ENCODE measurements around the gene LRRC8D. TPM values are rescaled to one million over a fixed set of nuclear protein-coding genes. Genes with fewer than 3 reads are reported as not detected.

LRRC8D gene
- total RNA-seq, 1 experiment from 2014 or later, result 39.4 TPM

DNA sequence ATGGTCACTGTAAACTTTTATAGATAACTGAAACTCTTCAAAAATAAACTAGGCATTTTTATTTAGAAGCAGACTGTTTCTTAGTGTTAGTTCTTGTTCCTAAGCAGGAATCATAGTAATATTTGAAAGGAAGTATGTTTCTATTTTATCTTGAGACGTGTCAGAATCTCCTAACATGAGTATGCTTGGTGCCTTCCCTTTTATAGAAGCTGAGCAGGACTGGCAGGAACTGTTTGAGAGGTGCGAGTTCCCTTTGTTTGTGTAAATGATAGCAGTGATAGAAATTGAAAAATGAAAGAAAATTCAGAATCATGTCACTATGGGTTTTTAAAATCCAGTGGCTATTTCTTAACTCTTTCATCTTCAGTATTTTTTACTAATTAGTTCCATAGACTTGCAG is 56.9 kb downstream of the LRRC8D start:
- Histone ChIP-seq H3K4me1 (no peaks in the 10 kb centered on the region), H3K27me3 (replicated peaks; ENCODE audit: control insufficient read depth, insufficient read depth, low read length) (no peaks in the 10 kb centered on the region), H3K36me3 (ENCODE audit: control insufficient read depth, insufficient read depth, low read length) (no peaks in the 10 kb centered on the region), H3K4me3 (ENCODE audit: low read depth, low read length) (no peak overlapping the region), H3K9me3 (0 out of 2 replicates have a peak, but pooled peaks cover 2% of the 10 kb centered on the region)
- CTCF ChIA-PET, result no interaction called here
- Mint-ChIP-seq H3K27me3 (ENCODE audit: insufficient read depth, unreplicated experiment) (no peaks in the 10 kb centered on the region), H3K36me3 (ENCODE audit: insufficient read depth, unreplicated experiment) (no peaks in the 10 kb centered on the region), H3K4me3 (ENCODE audit: unreplicated experiment) (no peak overlapping the region), H3K9me3 (ENCODE audit: unreplicated experiment) (peaks cover 14% of the 10 kb centered on the region), H3K27ac (ENCODE audit: unreplicated experiment) (no peak overlapping the region), H3K4me1 (ENCODE audit: low read depth, unreplicated experiment) (no peaks in the 10 kb centered on the region)
- no TSS peak for BruUV-seq (replicated peaks)
- no peak for DNase-seq
- POLR2A ChIA-PET, result no interaction called here
- intact Hi-C loops (cut with micrococcal nuclease; ENCODE audit: unreplicated experiment), result no loop called here
- no peak for TF ChIP-seq CTCF (IDR thresholded peaks at IDR 0.05; ENCODE audit: insufficient read depth in 1 of 2, low read depth in 1 of 2, low read length in 1 of 2, severe bottlenecking in 1 of 2, unreplicated experiment in 1 of 2)

GRCh38 chr1:89878256-89878655 is 57.4 kb downstream of the LRRC8D start:
- no TSS peak for BruUV-seq (replicated peaks)
- no peaks in the 10 kb centered on the region for H3K36me3 ChIP-seq (ENCODE audit: control insufficient read depth, insufficient read depth, low read length)
- ChIA-PET CTCF (interaction anchor here (0.6 to 0.7 kb wide), 2 partner anchors 34 to 76 kb away, joined by 3 to 12 read pairs; no protein-coding TSS in a partner anchor), POLR2A (no interaction called here)
- intact Hi-C loops (cut with micrococcal nuclease; ENCODE audit: unreplicated experiment), result no loop called here
- Mint-ChIP-seq H3K9me3 (ENCODE audit: unreplicated experiment) (peaks cover 14% of the 10 kb centered on the region), H3K27ac (ENCODE audit: unreplicated experiment) (no peak overlapping the region), H3K36me3 (ENCODE audit: insufficient read depth, unreplicated experiment) (no peaks in the 10 kb centered on the region), H3K27me3 (ENCODE audit: insufficient read depth, unreplicated experiment) (no peaks in the 10 kb centered on the region), H3K4me3 (ENCODE audit: unreplicated experiment) (no peak overlapping the region), H3K4me1 (ENCODE audit: low read depth, unreplicated experiment) (no peaks in the 10 kb centered on the region)
- TF ChIP-seq CTCF (IDR thresholded peaks at IDR 0.05; ENCODE audit: insufficient read depth in 1 of 2, low read depth in 1 of 2, low read length in 1 of 2, severe bottlenecking in 1 of 2, unreplicated experiment in 1 of 2), result no peak
- H3K4me3 ChIP-seq (ENCODE audit: low read depth, low read length), result no peak overlapping the region
- no peaks in the 10 kb centered on the region for H3K4me1 ChIP-seq
- H3K27me3 ChIP-seq (replicated peaks; ENCODE audit: control insufficient read depth, insufficient read depth, low read length), result no peaks in the 10 kb centered on the region
- DNase-seq, result no peak
- H3K9me3 ChIP-seq, result 0 out of 2 replicates have a peak, but pooled peaks cover 2% of the 10 kb centered on the region

- no peak overlapping the region for H3K27ac Mint-ChIP-seq (ENCODE audit: unreplicated experiment)
- no peaks in the 10 kb centered on the region for H3K4me1 ChIP-seq
- intact Hi-C loops (cut with micrococcal nuclease; ENCODE audit: unreplicated experiment), result no loop called here
- POLR2A ChIA-PET, result no interaction called here
- no peak for DNase-seq
- no peaks in the 10 kb centered on the region for H3K27me3 Mint-ChIP-seq (ENCODE audit: insufficient read depth, unreplicated experiment)
- H3K4me1 Mint-ChIP-seq (ENCODE audit: low read depth, unreplicated experiment), result peaks cover 11% of the 10 kb centered on the region
- peaks cover 14% of the 10 kb centered on the region for H3K9me3 Mint-ChIP-seq (ENCODE audit: unreplicated experiment)
- no peak overlapping the region for H3K4me3 ChIP-seq (ENCODE audit: low read depth, low read length)
- no peaks in the 10 kb centered on the region for H3K27me3 ChIP-seq (replicated peaks; ENCODE audit: control insufficient read depth, insufficient read depth, low read length)
- no TSS peak for BruUV-seq (replicated peaks)
- no peaks in the 10 kb centered on the region for H3K36me3 Mint-ChIP-seq (ENCODE audit: insufficient read depth, unreplicated experiment)
- H3K4me3 Mint-ChIP-seq (ENCODE audit: unreplicated experiment), result no peak overlapping the region
- TF ChIP-seq CTCF (IDR thresholded peaks at IDR 0.05; ENCODE audit: insufficient read depth in 1 of 2, low read depth in 1 of 2, low read length in 1 of 2, severe bottlenecking in 1 of 2, unreplicated experiment in 1 of 2), result no peak
- CTCF ChIA-PET, result no interaction called here
- H3K36me3 ChIP-seq (ENCODE audit: control insufficient read depth, insufficient read depth, low read length), result no peaks in the 10 kb centered on the region
- H3K9me3 ChIP-seq, result 0 out of 2 replicates have a peak, but pooled peaks cover 2% of the 10 kb centered on the region
Measured at GRCh38 chr1:89880679-89881078, 59.8 kb downstream of the LRRC8D start.
